MCF 10A (cell line): Measurements from ENCODE around the gene VPS37C. TPM values are rescaled to one million over a fixed set of nuclear protein-coding genes. Genes with fewer than 3 reads are reported as not detected.

Experiments used
- BruUV-seq: library from RNA; stranded (reverse); fragments of 400-500 nt; replicated peaks from 2 replicates; lab custom pipeline; 2021; lab: Mats Ljungman, UMichigan
- CTCF ChIA-PET: fragments of 300-600 bp; sonication (Branson Sonifier 250); formaldehyde crosslinking; extraction: SDS; loops from one replicate; lab custom pipeline; 2021; ENCODE audit warnings: antibody characterized with exemption, inconsistent platforms; lab: Yijun Ruan, JAX
- POLR2A ChIA-PET: fragments of 300-600, 350-650 bp; sonication (Branson Sonifier 250); formaldehyde crosslinking; extraction: SDS; loops from one replicate; lab custom pipeline; 2020; ENCODE audit warnings: antibody characterized with exemption, inconsistent platforms; lab: Yijun Ruan, JAX
- DNase-seq: peaks from one replicate; pipeline ENCODE4 v3.0.0-alpha.2; 2018; ENCODE audit not compliant: unreplicated experiment
- H3K27ac Mint-ChIP-seq: one replicate; pipeline ENCODE4 v1.8.0; 2022; ENCODE audit warnings: mild to moderate bottlenecking, low read depth, mixed read lengths; ENCODE audit not compliant: unreplicated experiment
- H3K27me3 Mint-ChIP-seq: one replicate; pipeline ENCODE4 v1.8.0; 2022; ENCODE audit warnings: mixed read lengths; ENCODE audit not compliant: insufficient read depth, unreplicated experiment
- H3K36me3 Mint-ChIP-seq: one replicate; pipeline ENCODE4 v1.8.0; 2022; ENCODE audit warnings: mild to moderate bottlenecking, moderate library complexity, mixed read lengths; ENCODE audit not compliant: insufficient read depth, unreplicated experiment
- H3K4me1 Mint-ChIP-seq: one replicate; pipeline ENCODE4 v1.8.0; 2022; ENCODE audit warnings: mixed read lengths; ENCODE audit not compliant: insufficient read depth, unreplicated experiment
- H3K4me3 Mint-ChIP-seq: one replicate; pipeline ENCODE4 v1.8.0; 2022; ENCODE audit warnings: mild to moderate bottlenecking, moderate library complexity, mixed read lengths; ENCODE audit not compliant: unreplicated experiment
- H3K9me3 Mint-ChIP-seq: one replicate; pipeline ENCODE4 v1.8.0; 2022; ENCODE audit warnings: mixed read lengths; ENCODE audit not compliant: unreplicated experiment
- CTCF ChIP-seq: fragments of 200-600 bp; IDR thresholded peaks from one replicate; pipeline ENCODE4 v1.8.0; 2022; ENCODE audit warnings: antibody characterized with exemption, mild to moderate bottlenecking; ENCODE audit not compliant: unreplicated experiment
- intact Hi-C: fragments of 100-400 bp; cut with micrococcal nuclease; formaldehyde crosslinking; loops from 2 replicates; pipeline ENCODE4 v1.14.1; 2022
- total RNA-seq: library from RNA; stranded (reverse); gene quantifications from 2 replicates; pipeline ENCODE4 v1.2.3, GENCODE V29; 2022

Gene VPS37C
- total RNA-seq, 1 experiment from 2014 or later: 23.3 TPM

- ChIA-PET POLR2A (no interaction called here), CTCF (no interaction called here)
- Mint-ChIP-seq H3K27me3 (no peaks in the 10 kb centered on the region), H3K36me3 (no peaks in the 10 kb centered on the region), H3K4me3 (no peak overlapping the region), H3K9me3 (no peaks in the 10 kb centered on the region), H3K4me1 (no peaks in the 10 kb centered on the region), H3K27ac (no peak overlapping the region)
- intact Hi-C loops: no loop called here
- no peak for TF ChIP-seq CTCF
- no peak for DNase-seq
- no TSS peak for BruUV-seq
Observed at GRCh38 chr11:61107888-61108287, 53.3 kb downstream of the VPS37C start.

GRCh38 chr11:61106894-61107470, 54.2 kb downstream of the VPS37C start:
- Mint-ChIP-seq H3K9me3 (no peaks in the 10 kb centered on the region), H3K4me3 (no peak overlapping the region), H3K4me1 (no peaks in the 10 kb centered on the region), H3K36me3 (no peaks in the 10 kb centered on the region), H3K27ac (no peak overlapping the region), H3K27me3 (no peaks in the 10 kb centered on the region)
- CTCF ChIA-PET: interaction anchor here (0.7 kb wide), 1 partner anchor 167 kb away, joined by 4 read pairs; no protein-coding TSS in a partner anchor
- DNase-seq: no peak
- BruUV-seq: no TSS peak
- no peak for TF ChIP-seq CTCF
- POLR2A ChIA-PET: interaction anchor here (0.9 kb wide), 2 partner anchors 17 to 24 kb away, joined by 3 read pairs; no protein-coding TSS in a partner anchor
- intact Hi-C loops: no loop called here

- Mint-ChIP-seq H3K4me3 (no peak overlapping the region), H3K9me3 (no peaks in the 10 kb centered on the region)
Observed at GRCh38 chr11:61106296-61106695, 54.9 kb downstream of the VPS37C start.

GRCh38 chr11:61104963-61105362, 56.3 kb downstream of the VPS37C start:
- ChIA-PET CTCF (no interaction called here), POLR2A (no interaction called here)
- no peaks in the 10 kb centered on the region for H3K27me3 Mint-ChIP-seq
- H3K4me1 Mint-ChIP-seq: no peaks in the 10 kb centered on the region
- no peak overlapping the region for H3K4me3 Mint-ChIP-seq
- no peak for TF ChIP-seq CTCF
- H3K9me3 Mint-ChIP-seq: no peaks in the 10 kb centered on the region
- no peak overlapping the region for H3K27ac Mint-ChIP-seq
- no peaks in the 10 kb centered on the region for H3K36me3 Mint-ChIP-seq
- intact Hi-C loops: no loop called here
- BruUV-seq: no TSS peak
- DNase-seq: no peak

More at GRCh38 chr11:61106296-61106695, 54.9 kb downstream of the VPS37C start:
- no peak for DNase-seq
- TF ChIP-seq CTCF: no peak
- H3K36me3 Mint-ChIP-seq: no peaks in the 10 kb centered on the region
- H3K27ac Mint-ChIP-seq: no peak overlapping the region
- POLR2A ChIA-PET: interaction anchor here (0.9 kb wide), 2 partner anchors 17 to 24 kb away, joined by 3 read pairs; no protein-coding TSS in a partner anchor
- intact Hi-C loops: no loop called here
- H3K27me3 Mint-ChIP-seq: no peaks in the 10 kb centered on the region
- CTCF ChIA-PET: interaction anchor here (0.7 kb wide), 1 partner anchor 166 kb away, joined by 4 read pairs; no protein-coding TSS in a partner anchor
- no peaks in the 10 kb centered on the region for H3K4me1 Mint-ChIP-seq
- BruUV-seq: no TSS peak
